ENCODE results near the gene SYNE3.

SYNE3 gene

DNA sequence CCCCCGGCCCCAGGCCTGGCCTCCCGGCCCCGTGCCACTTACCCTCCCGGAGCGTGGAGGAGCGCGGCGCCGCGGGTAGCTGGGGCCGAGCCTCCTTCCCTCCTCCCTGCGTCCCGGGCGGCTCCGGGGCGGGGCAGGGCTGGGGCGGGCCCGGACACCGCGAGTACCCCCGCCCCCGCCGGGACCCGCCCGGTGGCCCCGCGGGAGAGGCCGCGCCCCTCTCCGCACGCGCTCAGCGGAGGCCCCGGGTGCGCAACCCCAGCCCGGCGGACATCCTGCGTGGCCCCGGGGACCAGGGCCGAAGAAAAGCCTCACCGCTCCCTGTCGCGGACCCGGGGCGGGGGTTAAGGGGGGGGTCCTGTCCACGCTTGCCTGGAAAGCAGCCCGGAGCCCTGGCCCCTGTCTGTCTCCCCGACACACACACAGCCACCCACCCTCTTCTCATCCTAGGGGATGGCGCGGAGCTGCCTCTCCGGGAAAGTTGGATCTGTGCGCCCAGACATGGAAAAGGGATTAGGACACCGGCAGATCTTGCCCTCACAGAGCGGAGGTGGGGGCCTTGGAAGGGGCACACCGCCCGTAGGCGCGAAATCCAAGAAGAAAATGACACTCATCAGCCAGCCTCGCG lies at the start of gene SYNE3:
TSS of gene SYNE3 (minus strand) at position 97 of the 628 bp plus-strand sequence. CDS start 40,829 bp downstream, outside the sequence.
- no peak for FAIRE-seq

GRCh38 chr14:95564060-95564459 lies 47.6 kb upstream of the SYNE3 start:
- FAIRE-seq: no peak

DNA sequence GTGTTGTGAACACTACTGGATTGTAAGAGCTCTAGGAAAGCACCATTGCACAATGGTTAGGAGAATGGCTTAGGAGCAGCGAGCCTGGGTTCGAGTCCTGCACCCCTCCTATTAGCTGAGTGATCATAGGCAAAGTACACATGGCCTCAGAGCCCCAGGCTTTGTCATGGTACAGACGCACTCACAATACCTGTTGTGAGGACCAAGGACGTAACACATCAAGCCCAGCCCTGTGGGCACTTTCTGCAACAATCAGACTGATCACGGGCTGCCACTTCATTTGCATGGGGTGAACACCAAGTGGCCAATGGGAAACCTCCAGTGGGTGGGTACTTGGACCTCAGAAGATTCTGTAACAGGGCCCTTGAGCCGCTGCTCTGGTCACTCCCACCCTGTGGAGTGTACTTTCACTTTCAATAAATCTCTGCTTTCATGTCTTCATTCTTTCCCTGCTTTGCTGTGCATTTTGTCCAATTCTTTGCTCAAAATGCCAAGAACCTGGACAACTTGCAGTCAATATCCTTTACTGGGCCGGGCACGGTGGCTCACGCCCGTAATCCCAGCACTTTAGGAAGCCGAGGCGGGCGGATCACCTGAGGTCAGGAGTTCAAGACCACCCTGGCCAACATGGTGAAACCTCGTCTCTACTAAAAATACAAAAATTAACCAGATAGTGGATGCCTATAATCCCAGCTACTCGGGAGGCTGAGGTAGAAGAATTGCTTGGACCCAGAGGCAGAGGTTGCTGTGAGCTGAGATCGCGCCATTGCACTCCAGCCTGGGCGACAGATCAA lies 46.6 kb upstream of the SYNE3 start:
- FAIRE-seq: no peak

DNA sequence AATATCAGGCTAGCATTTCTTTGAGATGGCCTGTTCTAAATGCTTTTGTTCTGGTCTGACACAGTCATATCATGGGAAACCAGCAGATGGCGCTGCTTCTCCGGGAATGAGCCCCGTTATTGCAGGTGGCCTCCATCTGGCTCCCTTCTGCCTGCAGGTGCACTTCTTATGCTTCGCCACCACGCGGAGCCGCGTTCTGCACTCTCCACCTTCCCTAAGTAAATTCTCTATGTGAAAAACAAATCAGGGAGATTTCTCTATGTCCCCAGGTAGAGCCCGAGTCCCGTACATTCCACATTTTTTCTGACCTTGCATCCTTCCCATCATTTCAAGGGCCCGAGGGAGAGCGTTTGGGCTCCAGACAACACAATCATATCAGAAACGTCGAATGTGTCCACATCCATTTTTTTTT lies 44.6 kb upstream of the SYNE3 start:
- peak; percentile 93 for FAIRE-seq

DNA sequence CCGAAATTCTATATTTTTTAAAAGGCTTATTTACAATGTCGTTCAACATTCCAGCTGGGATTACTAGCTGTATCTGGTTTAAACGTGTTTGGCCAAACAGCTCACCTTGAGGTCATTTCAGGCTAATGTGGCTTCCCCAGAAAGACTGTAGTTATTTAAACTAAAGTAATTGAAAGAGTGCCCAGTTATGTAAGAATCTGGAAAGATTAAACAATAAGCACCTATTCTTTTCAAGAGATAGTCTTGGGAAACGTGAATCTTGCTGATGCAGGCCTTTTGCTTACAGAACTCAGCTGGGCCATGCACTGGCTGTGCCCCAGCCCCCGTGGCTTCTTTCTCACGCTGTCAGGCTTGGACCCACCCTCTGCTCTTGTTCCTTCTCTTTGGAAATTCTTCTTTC lies 42.8 kb upstream of the SYNE3 start:
- no peak for FAIRE-seq

GRCh38 chr14:95557832-95558231 lies 41.4 kb upstream of the SYNE3 start:
- no peak for FAIRE-seq

DNA sequence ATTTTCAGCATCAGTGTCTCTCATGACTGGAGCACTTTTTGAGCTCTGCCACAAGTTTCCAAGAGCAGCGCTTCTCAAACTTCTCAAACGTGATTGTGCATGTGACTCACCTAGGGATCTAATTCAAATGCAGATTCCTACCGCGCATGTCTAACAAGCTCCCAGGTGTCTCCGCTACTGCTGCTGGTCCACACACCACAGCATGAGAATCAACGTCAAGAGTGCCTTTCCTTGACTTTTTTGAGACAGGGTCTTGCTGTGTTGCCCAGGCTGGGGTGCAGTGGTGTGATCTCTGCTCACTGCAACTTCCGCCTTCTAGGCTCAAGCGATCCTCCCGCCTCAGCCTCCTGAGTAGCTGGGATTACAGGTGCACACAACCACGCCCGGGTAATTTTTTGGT lies 40.8 kb upstream of the SYNE3 start:
- no peak for FAIRE-seq

DNA sequence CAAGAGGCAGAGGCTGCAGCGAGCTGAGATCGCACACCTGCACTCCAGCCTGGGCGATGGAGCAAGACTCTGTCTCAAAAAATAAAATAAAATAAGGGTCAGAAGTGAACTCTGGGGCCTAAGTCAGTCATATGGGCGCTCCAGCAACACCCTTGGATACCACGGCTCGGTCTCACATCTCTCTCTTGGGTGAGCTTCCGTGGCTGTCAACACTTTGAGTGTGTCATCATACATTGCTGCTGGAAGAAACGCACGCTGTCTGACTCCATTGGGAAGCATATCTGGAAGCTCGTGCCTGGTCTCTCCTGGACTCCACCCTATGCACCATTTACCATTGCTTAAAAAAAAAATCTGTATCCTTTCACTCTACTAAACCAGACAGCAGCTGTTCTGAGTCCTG lies 38.6 kb upstream of the SYNE3 start:
- no peak for FAIRE-seq

DNA sequence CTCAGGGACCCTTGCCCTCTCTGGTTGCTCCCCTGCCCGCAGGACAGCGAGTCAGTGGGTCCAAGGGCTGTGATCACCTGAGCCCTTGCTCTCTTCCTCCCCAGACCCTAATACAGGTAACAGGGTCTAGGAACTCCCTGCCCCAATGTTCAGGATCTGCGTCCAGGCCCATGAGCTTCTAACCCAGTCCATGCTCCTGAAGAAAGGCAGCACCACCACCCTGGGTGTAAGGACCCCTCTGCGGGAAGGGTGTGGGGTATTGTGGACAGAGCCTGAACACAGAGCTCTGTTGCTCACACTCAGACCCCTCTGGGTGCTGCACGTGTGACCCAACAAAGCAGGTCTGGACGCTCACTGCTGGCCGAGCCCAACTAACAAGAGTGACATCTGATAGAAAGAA lies 36.7 kb upstream of the SYNE3 start:
- FAIRE-seq: no peak

- FAIRE-seq: no peak
These were observed 35.0 kb upstream of the SYNE3 start for GRCh38 chr14:95551435-95551834.

DNA sequence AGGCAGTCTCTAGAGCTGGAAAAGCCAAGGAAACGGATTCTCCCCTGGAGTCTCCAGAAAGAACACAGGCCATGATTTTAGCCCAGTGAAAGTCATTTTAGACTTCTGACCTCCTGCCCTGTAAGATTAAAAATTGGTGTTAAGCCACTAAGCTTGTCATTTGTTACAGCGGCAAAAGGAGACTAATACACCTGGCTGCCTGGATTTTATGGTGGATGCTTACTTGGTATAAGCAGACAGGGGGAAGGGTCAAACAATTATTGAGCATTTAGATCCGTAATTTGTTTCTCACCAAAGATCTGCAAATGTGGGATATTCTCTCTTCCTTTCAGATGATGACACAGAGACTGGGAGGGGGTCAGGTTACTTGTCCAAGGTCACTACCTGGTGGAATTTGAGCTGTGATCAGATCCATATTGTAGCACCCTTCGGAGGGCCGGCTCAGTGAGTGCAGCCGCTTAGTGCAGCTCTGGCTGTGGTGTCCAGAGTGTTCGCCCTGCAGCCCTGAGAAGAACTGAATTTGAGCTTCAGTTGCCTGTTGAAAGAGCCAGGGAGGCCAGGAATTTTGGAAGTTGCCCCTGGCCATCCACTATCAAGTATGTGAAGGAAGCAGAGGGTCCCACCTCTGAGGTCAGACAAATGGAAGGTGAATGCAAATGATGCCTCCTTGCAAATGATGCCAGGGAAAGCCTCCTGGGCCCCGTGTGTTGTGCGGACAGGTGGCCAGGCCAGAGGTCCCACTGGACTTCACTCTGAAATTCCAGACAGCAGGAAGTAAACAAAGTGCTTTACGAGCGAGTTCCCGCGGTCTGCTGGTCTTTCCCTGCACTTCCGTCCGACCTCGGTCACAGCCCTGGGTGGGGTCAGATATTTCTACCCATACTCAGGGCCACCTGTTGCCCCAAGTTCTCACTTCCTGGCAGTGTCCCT lies 33.5 kb upstream of the SYNE3 start:
- no peak for FAIRE-seq

GRCh38 chr14:95548328-95548929 lies 32.0 kb upstream of the SYNE3 start:
- no peak for FAIRE-seq

DNA sequence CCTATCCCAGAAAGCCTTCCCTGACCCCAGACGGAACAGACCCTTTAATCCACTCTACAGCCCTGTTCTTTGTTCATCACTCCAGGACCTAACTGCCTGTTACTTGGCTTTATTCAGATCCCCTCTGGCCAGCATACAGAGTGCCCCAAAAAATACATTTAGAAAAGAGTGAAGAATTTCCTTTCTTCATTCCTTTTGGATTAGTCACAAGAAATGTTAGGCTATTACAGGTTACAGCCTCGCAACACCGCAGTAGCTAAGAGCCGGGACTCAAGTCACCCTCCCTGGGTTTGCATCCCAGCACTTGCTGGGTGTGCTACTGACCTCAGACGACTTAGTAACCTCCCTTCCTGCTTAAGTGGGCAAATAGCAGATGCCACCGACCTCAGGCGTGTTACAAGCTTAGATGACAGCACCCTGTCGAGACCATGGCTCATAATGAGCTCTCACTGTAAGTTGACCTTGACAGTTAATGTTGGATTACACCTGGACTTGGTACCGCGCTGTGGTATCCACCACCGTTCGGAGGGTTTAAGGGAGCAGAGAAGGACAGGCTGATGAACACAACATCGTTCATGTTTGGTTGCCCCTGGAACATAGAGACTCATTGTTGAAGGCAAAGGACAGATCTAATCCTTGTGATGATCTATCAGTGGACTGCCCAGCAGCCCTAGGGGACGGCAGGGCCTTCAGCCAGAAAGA lies 31.3 kb upstream of the SYNE3 start:
- FAIRE-seq: no peak

GRCh38 chr14:95547272-95547625 lies 30.8 kb upstream of the SYNE3 start:
- FAIRE-seq: no peak

DNA sequence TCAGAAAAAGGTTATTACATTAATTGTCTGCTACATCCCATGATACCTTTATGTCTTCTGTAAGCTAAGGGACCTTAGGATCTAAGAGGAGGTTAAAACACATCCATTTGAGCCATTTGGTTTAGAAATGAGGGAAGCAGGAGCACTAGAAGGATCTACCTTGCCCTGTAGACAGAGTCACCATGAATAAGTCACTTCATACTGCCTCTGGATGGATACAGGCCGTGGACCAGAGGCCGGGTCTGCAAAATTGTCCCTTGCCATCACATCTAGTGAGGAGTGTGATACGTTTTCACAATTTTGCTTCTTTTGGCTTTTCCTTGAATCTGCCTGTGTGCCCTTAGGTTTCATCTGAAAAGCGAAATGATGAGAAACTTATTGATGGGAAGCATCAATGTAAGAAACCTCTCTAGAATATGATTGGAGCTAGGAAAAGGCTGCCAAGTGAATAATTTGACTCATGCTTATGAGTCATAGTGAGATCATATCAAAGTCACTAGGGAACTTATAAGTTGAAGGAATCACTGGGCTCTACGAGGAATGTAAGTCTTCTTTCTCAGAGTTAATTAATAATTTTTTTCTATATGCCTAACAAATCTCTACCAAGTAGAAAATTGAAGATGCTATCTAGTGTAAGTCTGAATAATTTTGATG lies 29.2 kb upstream of the SYNE3 start:
- no peak for FAIRE-seq

GRCh38 chr14:95544588-95544987 lies 28.1 kb upstream of the SYNE3 start:
- no peak for FAIRE-seq

GRCh38 chr14:95543021-95543420 lies 26.6 kb upstream of the SYNE3 start:
- FAIRE-seq: no peak

GRCh38 chr14:95541932-95542930 lies 25.8 kb upstream of the SYNE3 start:
- FAIRE-seq: no peak

GRCh38 chr14:95541346-95541745 lies 24.9 kb upstream of the SYNE3 start:
- no peak for FAIRE-seq

GRCh38 chr14:95540236-95540855 lies 23.9 kb upstream of the SYNE3 start:
- FAIRE-seq: no peak

Measured in endometrium (tissue), 2 donors.